GM21528 (cell line): ENCODE results near the gene PATE4.

ENCODE experiments used
- ATAC-seq: cut with Tn5 transposase; IDR thresholded peaks from one replicate; pipeline ENCODE4 v1.9.1; 2021; ENCODE audit warnings: mild to moderate bottlenecking, moderate library complexity; ENCODE audit not compliant: unreplicated experiment, low FRiP score

The PATE4 gene

GRCh38 chr11:125886997-125887372, 53.9 kb downstream of the PATE4 start:
- ATAC-seq: peak; percentile 37

- peak; percentile 92 for ATAC-seq
These were observed 54.5 kb downstream of the PATE4 start, which contains the start of gene HYLS1 for GRCh38 chr11:125887373-125888324. Gene HYLS1 (plus strand): TSS chr11:125887668. CDS start chr11:125899369, 11,701 bp downstream.
